Neutrophil (primary cell): ENCODE results near the gene SNX14.

Experiments used
- H3K27ac ChIP-seq: fragments of 200-600 bp; sonication (generic); 2 replicates; pipeline ENCODE4 v1.5.1; 2016; ENCODE audit warnings: mild to moderate bottlenecking, moderate library complexity
- H3K27me3 ChIP-seq: fragments of 200-600 bp; sonication (generic); 2 replicates; pipeline ENCODE4 v1.6.0; 2016; ENCODE audit warnings: mild to moderate bottlenecking
- H3K36me3 ChIP-seq: fragments of 200-600 bp; sonication (generic); 2 replicates; pipeline ENCODE4 v1.5.1; 2017
- H3K4me1 ChIP-seq, 2 experiments: fragments of 200-600 bp in 1 of 2; sonication (generic) in 1 of 2; 1 replicate in 1 of 2; 2 replicates in 1 of 2; pipeline versions ENCODE4 v1.5.1 to v1.6.1; 2013 to 2016; ENCODE audit warnings: low read depth in 1 of 2, low read length in 1 of 2, mild to moderate bottlenecking in 1 of 2, moderate library complexity in 1 of 2; ENCODE audit not compliant: control insufficient read depth in 1 of 2, insufficient read depth in 1 of 2
- H3K4me3 ChIP-seq, 2 experiments: fragments of 200-600 bp in 1 of 2; sonication (generic) in 1 of 2; 1 replicate in 1 of 2; 2 replicates in 1 of 2; pipeline ENCODE4 v1.5.1; 2013 to 2016; ENCODE audit warnings: low read depth in 1 of 2, low read length in 1 of 2, mild to moderate bottlenecking in 1 of 2, moderate library complexity in 1 of 2
- H3K9me3 ChIP-seq: fragments of 200-600 bp; sonication (generic); 2 replicates; pipeline ENCODE4 v1.5.1; 2016
- TF ChIP-seq, protein P1 (sequence below): fragments of 200-600 bp; sonication (generic); IDR thresholded peaks from 2 replicates; pipeline ENCODE4 v1.5.1; 2016; ENCODE audit warnings: antibody characterized with exemption

The SNX14 gene

DNA sequence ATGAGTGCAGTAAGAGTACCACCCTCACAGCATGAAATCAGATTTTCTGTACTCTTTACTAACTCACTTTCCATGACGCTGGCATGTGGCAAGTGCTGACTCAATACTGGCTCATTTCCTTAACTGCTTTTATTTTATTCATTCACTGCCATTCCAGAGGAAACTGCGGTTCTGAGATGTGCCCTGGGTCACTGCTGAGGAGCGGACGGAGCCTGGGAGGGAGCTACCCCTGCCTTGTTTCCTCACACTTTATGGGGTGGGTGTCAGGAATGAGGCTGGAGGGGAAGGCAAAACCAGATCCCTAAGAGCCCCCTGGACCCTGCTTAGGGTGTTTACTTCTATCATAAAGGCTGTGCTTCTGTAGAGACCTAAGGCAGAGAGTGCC is 129.4 kb downstream of the SNX14 start:
- Histone ChIP-seq H3K27ac (no peak overlapping the region), H3K36me3 (no peaks in the 10 kb centered on the region), H3K27me3 (peaks cover 7% of the 10 kb centered on the region), H3K9me3 (no peaks in the 10 kb centered on the region), H3K4me1 (peaks cover 0 to 3% of the 10 kb centered on the region in 2 experiments), H3K4me3 (no peak overlapping the region)
- TF ChIP-seq, protein P1, sequence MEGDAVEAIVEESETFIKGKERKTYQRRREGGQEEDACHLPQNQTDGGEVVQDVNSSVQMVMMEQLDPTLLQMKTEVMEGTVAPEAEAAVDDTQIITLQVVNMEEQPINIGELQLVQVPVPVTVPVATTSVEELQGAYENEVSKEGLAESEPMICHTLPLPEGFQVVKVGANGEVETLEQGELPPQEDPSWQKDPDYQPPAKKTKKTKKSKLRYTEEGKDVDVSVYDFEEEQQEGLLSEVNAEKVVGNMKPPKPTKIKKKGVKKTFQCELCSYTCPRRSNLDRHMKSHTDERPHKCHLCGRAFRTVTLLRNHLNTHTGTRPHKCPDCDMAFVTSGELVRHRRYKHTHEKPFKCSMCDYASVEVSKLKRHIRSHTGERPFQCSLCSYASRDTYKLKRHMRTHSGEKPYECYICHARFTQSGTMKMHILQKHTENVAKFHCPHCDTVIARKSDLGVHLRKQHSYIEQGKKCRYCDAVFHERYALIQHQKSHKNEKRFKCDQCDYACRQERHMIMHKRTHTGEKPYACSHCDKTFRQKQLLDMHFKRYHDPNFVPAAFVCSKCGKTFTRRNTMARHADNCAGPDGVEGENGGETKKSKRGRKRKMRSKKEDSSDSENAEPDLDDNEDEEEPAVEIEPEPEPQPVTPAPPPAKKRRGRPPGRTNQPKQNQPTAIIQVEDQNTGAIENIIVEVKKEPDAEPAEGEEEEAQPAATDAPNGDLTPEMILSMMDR, result no peak

DNA sequence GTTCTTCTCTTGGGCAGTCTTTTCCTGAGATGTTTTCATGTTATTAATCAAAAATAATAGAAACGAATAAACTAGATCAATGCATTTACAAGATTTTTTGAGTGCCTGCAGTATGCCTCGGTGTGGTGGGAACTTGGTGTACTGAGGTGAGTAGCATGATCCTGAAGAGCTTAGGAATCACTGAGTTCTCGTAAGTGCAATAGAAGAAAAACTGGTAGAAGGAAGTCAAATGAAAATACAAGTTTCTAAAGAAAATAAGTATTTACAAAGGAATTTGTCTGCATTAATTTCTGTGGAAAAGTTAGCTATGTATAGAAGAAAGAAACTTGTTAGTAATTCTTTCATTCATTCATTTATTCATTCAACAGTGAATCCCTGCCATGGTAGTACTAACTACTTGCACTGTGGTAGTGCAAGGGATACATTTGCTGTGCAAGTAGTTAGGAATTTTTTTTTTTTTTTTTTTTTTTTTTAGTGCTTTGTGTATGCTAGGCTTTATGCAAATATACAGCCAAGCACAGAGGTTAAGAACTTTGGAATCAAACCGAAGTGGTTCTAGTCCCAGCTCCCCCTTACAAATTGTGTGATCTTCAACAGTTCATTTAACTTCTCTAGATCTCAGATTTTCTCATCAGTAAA is 129.9 kb downstream of the SNX14 start:
- H3K4me1 ChIP-seq, result peaks cover 0 to 3% of the 10 kb centered on the region in 2 experiments
- no peaks in the 10 kb centered on the region for H3K36me3 ChIP-seq
- H3K4me3 ChIP-seq, result no peak overlapping the region
- H3K27me3 ChIP-seq, result peaks cover 7% of the 10 kb centered on the region
- TF ChIP-seq, protein P1, result no peak
- no peak overlapping the region for H3K27ac ChIP-seq
- H3K9me3 ChIP-seq, result no peaks in the 10 kb centered on the region

DNA sequence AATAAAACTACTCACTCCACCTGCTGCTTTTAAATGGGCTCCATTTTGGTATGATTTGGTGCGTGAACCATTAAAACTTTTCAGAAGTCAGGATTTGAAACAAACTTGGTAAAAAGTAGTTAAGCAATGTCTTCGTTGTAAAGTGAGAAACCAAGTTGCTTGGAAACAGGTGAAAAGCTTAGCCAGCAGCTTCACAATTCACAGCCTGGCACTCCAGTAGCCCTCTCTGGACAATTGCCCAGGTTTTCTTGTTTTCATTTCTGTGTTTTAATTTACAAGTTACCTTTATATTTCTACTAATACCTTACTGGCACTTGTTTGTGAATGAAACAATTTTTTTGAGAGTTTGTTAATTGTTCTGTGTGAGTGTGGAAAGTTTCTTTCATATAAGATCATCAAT is 131.0 kb downstream of the SNX14 start:
- no peak overlapping the region for H3K27ac ChIP-seq
- TF ChIP-seq, protein P1, result no peak
- H3K4me3 ChIP-seq, result no peak overlapping the region
- peaks cover 0 to 3% of the 10 kb centered on the region in 2 experiments for H3K4me1 ChIP-seq
- peaks cover 7% of the 10 kb centered on the region for H3K27me3 ChIP-seq
- H3K9me3 ChIP-seq, result no peaks in the 10 kb centered on the region
- no peaks in the 10 kb centered on the region for H3K36me3 ChIP-seq

DNA sequence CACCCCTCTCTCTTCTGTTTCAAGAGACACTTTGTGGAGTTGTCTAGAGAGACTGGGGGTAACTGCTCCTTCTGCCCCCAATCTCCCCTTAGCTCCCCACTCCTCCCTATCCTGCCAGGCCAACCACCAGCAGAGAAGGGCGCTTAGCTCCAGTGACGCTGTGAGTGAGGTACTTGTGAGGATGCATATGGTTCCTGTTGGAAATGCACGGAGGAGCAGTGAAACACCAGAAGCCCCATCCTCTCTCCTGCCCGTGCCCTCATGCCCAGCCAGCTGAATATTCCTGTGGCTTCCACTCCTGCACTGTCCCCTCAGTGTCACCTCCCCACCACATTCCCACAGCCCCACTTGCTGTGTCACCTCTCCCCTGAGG is 131.9 kb downstream of the SNX14 start:
- Histone ChIP-seq H3K27ac (no peak overlapping the region), H3K4me1 (peaks cover 0 to 3% of the 10 kb centered on the region in 2 experiments), H3K4me3 (no peak overlapping the region)

DNA sequence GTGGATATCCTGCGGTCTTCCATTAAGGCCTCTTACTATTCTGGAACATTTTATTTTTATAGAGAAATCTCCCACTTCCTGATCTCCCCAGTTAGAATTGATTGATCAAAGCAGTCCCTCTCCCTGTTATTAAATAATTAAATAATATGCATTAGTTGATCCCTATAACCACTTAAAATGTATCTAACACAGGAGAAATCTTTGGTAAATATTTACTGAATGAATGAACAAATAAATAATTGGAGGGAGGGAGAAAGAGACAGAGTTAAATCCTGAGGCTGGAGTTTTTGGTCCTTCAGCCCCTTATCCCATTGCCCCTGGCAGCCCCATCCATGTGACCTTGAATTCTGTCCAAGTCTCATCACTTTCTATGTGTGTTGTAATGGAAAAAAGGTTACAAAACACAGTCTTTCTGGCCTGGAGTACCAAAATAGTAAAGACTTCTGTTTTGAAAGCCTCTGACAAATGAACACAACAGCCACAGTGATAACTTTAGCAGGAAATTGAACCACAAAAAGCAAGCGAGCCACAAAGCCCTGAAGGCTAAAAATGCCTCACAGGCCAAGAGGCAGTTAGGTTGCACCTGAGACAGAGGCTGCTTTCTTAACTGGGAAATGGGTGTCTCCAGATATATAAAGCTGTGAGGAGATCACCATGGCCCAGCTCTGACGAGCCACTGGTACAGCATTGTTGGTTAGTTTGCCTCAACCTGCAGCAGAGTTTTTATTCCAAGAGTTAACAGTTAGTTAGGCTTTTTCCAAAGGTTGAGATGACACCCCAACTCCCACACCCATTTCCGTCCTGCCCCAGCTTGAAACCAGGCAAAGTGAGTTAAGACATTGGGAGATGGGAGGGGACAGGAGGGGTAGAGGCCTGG is 132.5 kb downstream of the SNX14 start:
- H3K9me3 ChIP-seq, result no peaks in the 10 kb centered on the region
- no peaks in the 10 kb centered on the region for H3K36me3 ChIP-seq
- H3K27me3 ChIP-seq, result peaks cover 17% of the 10 kb centered on the region
- no peak overlapping the region for H3K4me3 ChIP-seq
- TF ChIP-seq, protein P1, result no peak
- no peak overlapping the region for H3K27ac ChIP-seq
- peaks cover 0 to 3% of the 10 kb centered on the region in 2 experiments for H3K4me1 ChIP-seq

More for the DNA sequence above, 131.9 kb downstream of the SNX14 start:
- Histone ChIP-seq H3K36me3 (no peaks in the 10 kb centered on the region), H3K27me3 (peaks cover 10% of the 10 kb centered on the region), H3K9me3 (no peaks in the 10 kb centered on the region)
- TF ChIP-seq, protein P1, result no peak
